ENCODE results near the gene MCF2L.

Gene MCF2L

DNA sequence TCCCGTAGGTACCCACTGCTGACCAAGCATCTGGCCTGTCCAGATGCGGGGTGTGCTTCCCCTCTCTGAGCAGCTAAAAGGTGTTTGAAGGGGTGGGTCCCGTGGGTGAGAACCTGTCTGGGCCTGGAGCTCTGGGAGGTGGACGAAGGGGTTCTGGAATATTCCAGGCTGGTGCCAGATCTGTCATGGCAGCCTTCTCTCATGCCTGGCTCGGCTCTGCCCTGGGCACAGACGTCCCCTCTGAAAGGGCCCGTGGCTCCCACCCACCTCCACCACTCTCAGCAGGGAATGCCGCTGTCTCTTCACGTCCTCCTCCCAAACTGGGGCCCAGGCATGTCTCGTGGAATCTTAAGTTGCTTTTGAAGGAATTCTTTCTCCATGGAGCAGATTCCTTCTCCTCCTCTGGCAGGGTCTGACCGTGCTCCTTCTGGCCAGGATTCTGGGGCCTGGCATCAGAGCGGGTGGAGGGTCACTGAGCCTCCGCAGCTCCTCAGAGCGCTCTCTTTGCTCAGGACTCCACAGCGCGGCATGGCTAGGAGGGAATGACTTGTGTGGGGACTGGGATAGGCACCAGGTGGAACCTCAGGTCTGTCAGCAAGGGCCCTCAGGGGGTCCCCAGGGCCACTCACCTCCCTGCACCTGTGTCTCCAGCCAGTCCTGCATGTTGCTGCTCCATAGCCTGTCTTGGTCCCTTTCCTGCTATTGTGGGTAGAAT lies 5.9 kb upstream of the MCF2L start:
- no peak for DNase-seq (ENCODE audit: low spot score)

DNA sequence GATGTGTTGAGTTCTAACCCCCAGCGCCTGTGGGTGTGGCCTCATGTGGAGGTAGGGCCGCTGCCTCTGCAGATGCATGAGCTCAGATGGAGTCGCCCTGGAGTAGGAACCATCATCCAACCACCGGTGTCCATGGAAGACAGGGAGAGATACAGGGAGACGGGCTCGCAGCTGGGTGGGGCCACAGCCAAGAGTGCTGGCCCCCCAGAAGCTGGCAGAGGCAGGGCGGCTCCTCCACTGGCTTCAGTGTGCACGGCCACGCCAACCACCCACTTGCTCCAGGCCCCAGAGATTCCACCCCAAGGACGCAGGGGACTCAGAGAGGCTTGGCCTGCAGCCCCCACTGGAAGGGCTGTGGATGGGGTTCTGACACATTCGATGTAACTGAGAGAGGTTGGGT lies 5.4 kb upstream of the MCF2L start:
- no peak for DNase-seq (ENCODE audit: low spot score)

DNA sequence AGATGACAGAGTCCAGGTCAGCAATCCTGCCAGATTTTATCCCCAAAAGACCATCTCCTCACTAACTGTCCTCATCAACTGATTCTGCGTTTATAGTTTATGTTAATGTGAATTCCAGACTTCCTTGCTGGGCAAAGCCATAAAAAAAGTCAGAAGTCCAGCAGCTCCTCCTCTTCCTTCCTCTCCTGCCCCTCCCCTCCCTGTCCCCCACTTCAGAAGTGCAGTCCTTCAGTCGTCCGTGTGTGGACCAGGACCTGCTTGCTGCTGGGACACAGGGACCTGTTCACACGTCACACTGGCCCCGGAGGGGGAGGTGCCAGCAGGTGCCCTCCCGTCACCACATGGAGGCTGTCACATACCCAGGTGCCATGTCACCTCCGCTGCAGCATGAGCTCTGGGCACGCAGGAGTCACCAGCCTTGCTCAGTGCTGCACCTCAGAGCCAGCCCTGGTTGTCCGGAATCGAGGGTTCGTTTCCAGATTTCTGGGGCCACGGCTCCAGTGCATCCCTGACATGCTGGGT lies 4.0 kb upstream of the MCF2L start:
- no peak for DNase-seq (ENCODE audit: low spot score)

- DNase-seq (ENCODE audit: low spot score) = no peak
Measured at GRCh38 chr13:112965573-112966115, 3.4 kb upstream of the MCF2L start.

- no peak for DNase-seq (ENCODE audit: low spot score)
Measured at GRCh38 chr13:112966776-112967175, 2.2 kb upstream of the MCF2L start.

DNA sequence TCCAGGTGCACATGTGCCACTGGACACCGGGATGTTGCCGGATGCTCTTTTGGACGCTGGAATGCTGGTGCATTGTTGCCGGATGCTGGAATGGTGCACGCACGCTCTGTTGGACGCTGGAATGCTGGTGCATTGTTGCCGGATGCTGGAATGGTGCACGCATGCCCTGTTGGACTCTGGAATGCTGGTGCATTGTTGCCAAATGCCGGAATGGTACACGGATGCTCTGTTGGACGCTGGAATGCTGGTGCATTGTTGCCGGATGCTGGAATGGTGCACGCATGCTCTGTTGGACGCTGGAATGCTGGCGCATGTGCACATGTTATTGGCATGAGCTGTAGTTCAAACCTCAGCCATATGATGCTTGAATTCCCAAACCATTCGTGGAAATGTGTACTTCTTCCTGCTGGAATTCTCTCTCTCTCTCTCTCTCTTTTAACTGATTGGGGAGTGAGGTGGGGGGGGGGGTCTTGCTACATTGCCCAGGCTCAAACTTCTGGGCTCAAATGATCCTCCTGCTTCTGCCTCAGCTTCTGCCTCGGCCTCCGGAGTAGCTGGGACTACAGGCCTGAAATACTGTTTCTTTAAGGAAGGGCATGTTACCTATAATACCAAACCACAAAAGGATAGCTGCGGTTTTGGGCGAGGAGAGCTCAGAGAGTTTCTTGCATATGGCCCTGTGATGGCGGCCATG lies 1.2 kb upstream of the MCF2L start:
- DNase-seq (ENCODE audit: low spot score) = peak; percentile 42

DNA sequence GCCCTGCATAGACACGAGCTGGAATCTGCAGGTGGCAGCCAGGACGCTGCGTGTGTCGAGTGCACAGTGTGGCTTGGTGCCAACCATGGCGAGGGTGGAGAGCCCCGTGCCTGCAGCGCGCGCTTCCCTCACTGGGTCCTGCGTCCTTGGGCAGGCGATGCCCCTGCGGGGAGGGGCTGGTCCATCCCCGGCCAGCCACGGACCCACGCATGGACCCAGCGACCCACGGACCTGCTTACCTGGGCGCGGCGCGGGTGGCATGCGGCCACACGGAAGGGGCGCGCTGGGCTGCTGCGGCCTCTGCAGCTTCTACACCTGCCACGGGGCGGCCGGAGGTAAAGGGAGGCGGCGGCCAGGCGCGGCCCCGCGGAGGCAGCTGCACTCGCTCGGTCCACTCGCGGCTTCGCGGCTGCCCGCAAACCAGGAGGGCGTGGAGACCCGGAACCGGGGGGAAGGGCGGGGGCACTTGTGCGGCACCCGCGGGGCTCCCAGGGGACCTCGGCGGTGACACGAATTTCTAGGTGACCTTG lies 569 bp upstream of the MCF2L start:
- DNase-seq (ENCODE audit: low spot score) = no peak

GRCh38 chr13:112969692-112970338 lies 801 bp downstream of the MCF2L start:
- DNase-seq (ENCODE audit: low spot score) = no peak

DNA sequence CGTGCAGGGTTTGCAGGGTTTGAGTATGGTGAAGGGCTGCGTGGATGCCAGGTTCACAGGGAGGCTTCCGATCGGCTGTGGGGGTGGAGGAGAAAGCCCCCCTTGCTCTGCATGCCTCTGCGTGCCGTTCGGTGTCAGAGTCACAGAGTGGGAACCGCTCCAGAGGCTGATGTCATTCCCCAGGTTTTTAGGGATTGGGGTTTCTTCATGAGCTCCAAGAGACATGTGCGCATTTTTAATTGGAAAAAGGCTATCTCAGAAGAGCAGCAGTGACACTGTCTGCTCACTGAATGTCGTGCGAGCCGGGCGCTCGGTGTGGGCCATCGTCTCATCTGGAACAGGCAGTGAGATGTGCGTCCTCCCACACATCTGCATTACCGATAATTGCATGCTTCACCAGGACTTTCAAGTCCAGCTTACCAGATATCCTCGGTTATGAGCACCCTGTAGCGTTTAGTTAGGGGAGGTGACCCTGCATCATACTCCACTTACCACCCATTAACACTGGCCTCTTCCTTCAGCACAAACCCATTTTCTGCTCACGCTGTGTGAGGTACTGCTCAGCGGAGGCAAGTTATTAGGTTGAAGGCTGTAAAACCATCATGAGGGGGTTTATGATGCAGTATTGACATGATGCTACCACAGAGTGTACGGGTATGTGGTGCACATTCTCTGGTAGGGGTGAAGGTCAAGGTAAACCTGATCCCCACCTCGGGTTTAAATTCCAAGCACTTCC lies 1.7 kb downstream of the MCF2L start:
- no peak for DNase-seq (ENCODE audit: low spot score)

GRCh38 chr13:112971288-112971643 lies 2.3 kb downstream of the MCF2L start:
- DNase-seq (ENCODE audit: low spot score) = no peak

DNA sequence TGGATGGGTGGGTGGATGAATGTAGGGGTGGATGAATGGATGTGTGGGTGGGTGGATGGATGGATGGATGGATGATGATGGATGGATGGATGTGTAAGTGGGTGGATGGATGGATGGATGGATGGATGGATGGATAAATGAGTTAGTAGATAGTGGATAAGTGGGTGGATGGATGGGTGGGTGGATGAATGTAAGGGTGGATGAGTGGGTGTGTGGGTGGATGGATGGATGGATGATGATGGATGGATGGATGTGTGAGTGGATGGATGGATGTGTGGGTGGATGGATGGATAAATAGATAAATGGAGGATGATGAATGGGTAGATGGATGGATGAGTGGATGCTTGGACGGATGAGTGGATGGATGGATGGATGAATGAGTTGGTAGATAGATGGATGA lies 3.2 kb downstream of the MCF2L start:
- DNase-seq (ENCODE audit: low spot score) = no peak

DNA sequence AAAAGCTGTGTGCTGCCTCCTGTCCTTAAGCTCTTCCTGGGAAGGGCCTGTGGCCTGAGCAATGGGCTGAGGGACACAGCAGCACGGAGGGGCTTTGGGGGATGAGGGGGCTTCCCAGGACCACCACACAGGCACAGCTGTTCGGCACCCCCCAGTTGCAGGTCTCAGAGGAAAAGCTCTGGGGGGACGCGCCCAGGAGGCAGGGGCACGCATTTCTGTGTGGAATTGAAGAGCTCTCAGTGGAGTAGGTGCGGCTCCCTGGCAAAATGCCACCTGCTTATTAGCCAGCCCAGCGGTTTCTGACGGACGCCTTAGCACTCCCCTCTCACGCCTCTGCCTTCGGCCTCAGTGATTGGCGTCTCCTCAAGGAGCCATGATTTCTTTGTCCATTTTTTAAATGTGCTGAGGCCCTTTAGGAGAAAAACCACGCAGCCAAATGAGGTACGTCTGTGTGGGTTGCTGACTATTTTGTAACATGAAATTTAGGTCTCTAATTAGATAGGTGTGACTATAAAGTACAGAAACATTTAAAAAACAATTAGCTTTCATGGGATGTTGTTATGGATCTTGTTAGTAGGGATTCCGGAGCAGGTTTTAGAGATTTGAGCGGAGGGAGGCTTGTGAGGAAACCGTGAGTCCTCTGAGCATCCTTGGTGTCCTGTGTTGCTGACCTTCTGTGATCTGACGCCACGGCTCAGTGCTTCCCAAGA lies 4.0 kb downstream of the MCF2L start:
- no peak for DNase-seq (ENCODE audit: low spot score)

DNA sequence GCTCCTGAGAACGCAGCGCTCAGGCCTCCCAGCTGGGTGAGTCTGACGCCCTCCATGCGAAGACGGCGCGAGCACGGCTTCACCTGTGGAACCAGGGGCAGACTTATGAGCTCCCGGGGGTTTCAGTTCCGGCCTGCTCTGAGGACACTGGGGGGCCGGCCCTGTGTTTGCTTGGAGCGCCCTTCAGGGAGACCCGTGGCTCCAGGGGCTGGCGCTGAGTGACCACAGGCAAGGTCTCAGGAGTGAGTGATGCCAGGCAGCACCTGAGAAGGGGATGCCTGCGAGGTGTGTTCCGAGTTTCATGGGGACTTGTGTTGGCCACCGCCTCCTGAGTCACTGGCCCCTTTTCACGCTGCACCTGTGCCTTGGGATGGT lies 4.5 kb downstream of the MCF2L start:
- no peak for DNase-seq (ENCODE audit: low spot score)

DNA sequence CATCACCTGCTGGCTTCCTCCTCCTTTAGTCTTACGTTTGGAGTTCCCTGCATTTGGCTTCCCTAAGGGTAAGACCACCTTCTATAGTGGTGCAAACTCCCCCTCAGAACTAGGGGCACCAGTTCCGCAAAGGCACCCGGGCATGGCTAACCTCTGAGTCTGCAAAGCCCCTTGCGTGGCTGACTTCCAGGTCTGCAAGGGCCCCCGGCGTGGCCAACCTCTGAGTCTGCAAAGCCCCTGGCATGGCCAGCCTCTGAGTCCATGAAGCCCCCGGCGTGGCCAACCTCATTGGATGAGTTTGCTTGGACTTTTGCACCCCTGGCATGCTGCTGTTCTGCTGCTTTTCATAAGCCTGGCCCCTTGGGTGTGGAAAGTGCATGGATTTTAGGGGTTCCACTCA lies 5.1 kb downstream of the MCF2L start:
- DNase-seq (ENCODE audit: low spot score) = no peak

DNA sequence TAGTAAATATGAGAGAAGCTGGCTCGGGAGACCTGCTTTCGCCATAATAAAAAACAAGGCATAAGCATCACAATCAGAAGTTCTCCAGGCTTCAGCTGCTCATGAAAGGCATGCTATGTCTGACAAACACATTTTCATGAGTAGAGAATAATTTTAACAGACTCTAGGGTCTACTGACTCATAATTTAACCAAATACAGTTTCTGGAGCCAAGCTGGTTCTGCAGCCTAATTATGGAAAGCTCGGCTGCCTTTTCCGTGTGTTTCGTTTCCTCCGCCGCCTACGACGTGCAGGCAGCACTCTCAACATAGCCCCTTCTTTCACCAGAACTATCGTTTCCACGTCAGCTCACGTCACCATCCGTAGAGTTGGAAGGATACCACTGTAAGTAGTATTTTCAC lies 5.7 kb downstream of the MCF2L start:
- no peak for DNase-seq (ENCODE audit: low spot score)

DNA sequence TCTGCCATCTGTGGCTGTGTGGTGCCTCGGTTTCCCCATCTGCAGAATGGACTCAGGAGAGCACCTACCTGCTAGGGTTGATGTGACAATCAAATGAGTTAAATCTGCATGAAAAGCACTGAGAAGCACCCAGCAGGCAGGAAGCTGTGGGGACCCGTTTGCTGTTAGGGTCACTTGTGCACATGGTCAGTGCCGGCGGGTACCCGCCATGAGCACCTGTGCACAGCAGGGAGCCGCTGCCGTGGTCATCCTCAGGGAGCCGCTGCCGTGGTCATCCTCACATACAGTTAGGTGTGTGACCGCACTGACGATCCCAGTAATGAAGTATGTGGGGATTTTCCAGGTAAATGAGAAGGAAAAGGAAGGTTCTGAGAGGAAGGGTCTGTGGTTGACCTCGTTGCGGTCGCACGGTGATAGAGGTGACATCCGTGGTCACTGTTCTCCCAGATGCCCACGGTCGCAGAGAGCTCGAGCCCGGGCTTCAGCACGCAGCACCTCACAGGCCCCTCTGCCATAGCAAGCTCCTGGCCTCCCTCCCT lies 6.5 kb downstream of the MCF2L start:
- no peak for DNase-seq (ENCODE audit: low spot score)

- DNase-seq (ENCODE audit: low spot score) = no peak
Measured at GRCh38 chr13:112976526-112976925, 7.5 kb downstream of the MCF2L start.

- DNase-seq (ENCODE audit: low spot score) = no peak
Measured at GRCh38 chr13:112977091-112977490, 8.1 kb downstream of the MCF2L start.

GRCh38 chr13:112977525-112977924 lies 8.5 kb downstream of the MCF2L start:
- no peak for DNase-seq (ENCODE audit: low spot score)

DNA sequence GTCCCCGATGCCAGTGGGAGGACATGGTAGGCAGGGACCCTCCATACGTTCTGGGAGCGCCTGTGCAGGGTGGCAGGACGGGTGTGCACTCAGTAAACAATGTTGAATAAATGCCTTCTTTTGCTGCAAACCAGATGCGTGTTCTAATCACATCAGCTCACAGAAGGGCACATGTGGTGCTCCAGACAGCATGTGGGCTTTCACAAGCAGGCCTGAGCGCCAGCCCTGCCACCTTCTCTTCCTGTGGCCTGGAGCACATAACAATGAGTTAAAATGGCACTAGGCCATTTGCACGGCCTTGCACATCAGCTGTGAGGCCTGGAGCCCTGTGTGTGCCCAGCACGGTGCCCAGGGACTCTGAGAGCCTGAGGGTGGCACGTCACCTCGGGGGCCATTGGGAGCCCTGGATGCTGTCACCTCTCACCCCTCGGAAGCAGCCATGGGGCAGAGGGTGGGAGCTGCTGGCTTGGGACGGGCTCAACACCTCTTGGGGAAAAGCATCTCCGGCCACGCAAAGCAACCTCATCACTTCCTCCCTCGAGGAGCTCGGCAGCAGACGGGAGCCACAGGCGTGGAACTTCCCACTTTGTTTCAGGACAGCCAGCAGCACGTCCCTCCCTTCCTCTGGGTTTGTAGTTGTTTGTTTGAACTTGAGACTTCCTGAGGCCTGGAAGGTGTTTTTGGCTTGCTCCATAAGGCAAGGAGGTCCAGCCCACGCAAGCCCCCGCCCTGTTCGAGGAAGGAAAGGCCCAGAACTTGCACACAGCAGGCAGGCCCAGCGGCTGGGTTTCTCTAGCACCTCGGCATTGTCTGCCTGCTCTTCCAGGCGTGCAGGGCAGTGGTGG lies 9.8 kb downstream of the MCF2L start:
- no peak for DNase-seq (ENCODE audit: low spot score)

Data from GM03348 (cell line).